Thoracic aorta (tissue), 2 donors: Measurements from ENCODE around the gene PARP6. TPM values are rescaled to one million over a fixed set of nuclear protein-coding genes. Genes with fewer than 3 reads are reported as not detected.

Experiments used
- ATAC-seq: fragments of 150-250 bp; one replicate; pipeline ENCODE4 v1.8.0; 2017; ENCODE audit warnings: low read depth; ENCODE audit not compliant: insufficient number of reproducible peaks, low FRiP score
- DNase-seq: peaks from one replicate; pipeline ENCODE4 v3.0.0-alpha.2; 2020; ENCODE audit warnings: low spot score
- H3K27ac ChIP-seq, 2 donors: fragments of 200-600 bp; sonication (generic); 1 replicate in 1 of 2; 2 replicates in 1 of 2; pipeline ENCODE4 v1.5.1; 2016; ENCODE audit warnings: mild to moderate bottlenecking in 2 of 2, moderate library complexity in 2 of 2
- H3K27me3 ChIP-seq: fragments of 200-600 bp; sonication (generic); replicated peaks from 2 replicates; pipeline ENCODE4 v1.6.0; 2016; ENCODE audit warnings: mild to moderate bottlenecking; ENCODE audit not compliant: insufficient read depth
- H3K36me3 ChIP-seq: fragments of 200-600 bp; sonication (generic); one replicate; pipeline ENCODE4 v1.5.1; 2016
- H3K4me1 ChIP-seq, 2 donors: fragments of 200-600 bp; sonication (generic); 1 replicate in 1 of 2; 2 replicates in 1 of 2; pipeline versions ENCODE4 v1.5.1 to v1.6.0; 2016; ENCODE audit warnings: low read depth in 2 of 2, mild to moderate bottlenecking in 1 of 2; ENCODE audit not compliant: control insufficient read depth in 1 of 2
- H3K4me3 ChIP-seq: fragments of 200-600 bp; sonication (generic); 2 replicates; pipeline ENCODE4 v1.5.1; 2016; ENCODE audit warnings: mild to moderate bottlenecking
- H3K9me3 ChIP-seq: fragments of 200-600 bp; sonication (generic); 2 replicates; pipeline ENCODE4 v1.5.1; 2016
- CTCF ChIP-seq: fragments of 200-600 bp; sonication (generic); IDR thresholded peaks from one replicate; pipeline ENCODE4 v1.5.1; 2019; ENCODE audit warnings: antibody characterized with exemption
- total RNA-seq, 2 donors: library from RNA; depleted of rRNA; stranded (reverse); fragments of >200 nt; gene quantifications; one replicate each; pipeline versions ENCODE4 v1.1.0 to v1.2.3, GENCODE V29; 2016

The PARP6 gene
- total RNA-seq, 2 donors from 2014 or later = 44.0 to 49.9 TPM

GRCh38 chr15:72230197-72231065, 41.9 kb downstream of the PARP6 start:
- H3K27me3 ChIP-seq = no peaks in the 10 kb centered on the region
- DNase-seq (peak; percentile 83), ATAC-seq (peak; percentile 30)
- peak overlapping the region; percentile 96 to 99 for H3K27ac ChIP-seq
- no peaks in the 10 kb centered on the region for H3K9me3 ChIP-seq
- H3K4me1 ChIP-seq = peaks cover 35 to 48% of the 10 kb centered on the region in 2 donors
- TF ChIP-seq CTCF = no peak
- peak overlapping the region; percentile 93 for H3K4me3 ChIP-seq
- no peaks in the 10 kb centered on the region for H3K36me3 ChIP-seq

- Histone ChIP-seq H3K9me3 (no peaks in the 10 kb centered on the region), H3K4me3 (peak overlapping the region; percentile 93), H3K27ac (peak overlapping the region; percentile 96 to 99), H3K4me1 (peaks cover 35 to 52% of the 10 kb centered on the region in 2 donors), H3K27me3 (no peaks in the 10 kb centered on the region), H3K36me3 (no peaks in the 10 kb centered on the region)
- DNase-seq (no peak), ATAC-seq (no peak)
- TF ChIP-seq CTCF = no peak
These were observed 42.5 kb downstream of the PARP6 start for GRCh38 chr15:72229947-72230196.

GRCh38 chr15:72229076-72229946, 43.0 kb downstream of the PARP6 start:
- Histone ChIP-seq H3K27me3 (no peaks in the 10 kb centered on the region), H3K4me1 (peaks cover 35 to 52% of the 10 kb centered on the region in 2 donors), H3K9me3 (no peaks in the 10 kb centered on the region), H3K4me3 (peak overlapping the region; percentile 93), H3K27ac (peak overlapping the region; percentile 96 to 99), H3K36me3 (no peaks in the 10 kb centered on the region)
- TF ChIP-seq CTCF = no peak
- DNase-seq = no peak
- ATAC-seq = no peak

- Histone ChIP-seq H3K4me3 (peak overlapping the region; percentile 93), H3K27ac (peak overlapping the region; percentile 96 to 99), H3K27me3 (no peaks in the 10 kb centered on the region), H3K9me3 (no peaks in the 10 kb centered on the region), H3K36me3 (no peaks in the 10 kb centered on the region), H3K4me1 (peaks cover 36 to 57% of the 10 kb centered on the region in 2 donors)
- no peak for TF ChIP-seq CTCF
- no peak for ATAC-seq
- DNase-seq = no peak
These were observed 44.6 kb downstream of the PARP6 start for GRCh38 chr15:72227720-72228119.

- no peak for TF ChIP-seq CTCF
- no peaks in the 10 kb centered on the region for H3K36me3 ChIP-seq
- no peak for ATAC-seq
- peak overlapping the region; percentile 96 to 99 for H3K27ac ChIP-seq
- no peaks in the 10 kb centered on the region for H3K27me3 ChIP-seq
- peaks cover 36 to 57% of the 10 kb centered on the region in 2 donors for H3K4me1 ChIP-seq
- no peaks in the 10 kb centered on the region for H3K9me3 ChIP-seq
- DNase-seq = no peak
- peak overlapping the region; percentile 57 for H3K4me3 ChIP-seq
These were observed 45.2 kb downstream of the PARP6 start for GRCh38 chr15:72227192-72227586.
